HEK293 (cell line): ENCODE results near the gene ABI3.

Experiments used
- CTCF ChIA-PET: fragments of 350-600 bp; formaldehyde crosslinking; extraction: SDS; loops from one replicate; lab custom pipeline; 2021; ENCODE audit warnings: antibody characterized with exemption; lab: Yijun Ruan, JAX
- POLR2A ChIA-PET: fragments of 300-600 bp; formaldehyde crosslinking; extraction: SDS; loops from one replicate; lab custom pipeline; 2020; ENCODE audit warnings: antibody characterized with exemption, inconsistent platforms; lab: Yijun Ruan, JAX
- H3K27ac ChIP-seq: fragments of 200-500 bp; sonication (Bioruptor generic); 2 replicates; pipeline ENCODE4 v1.5.1; 2014; ENCODE audit warnings: low read depth, low read length, control low read depth, inconsistent platforms; ENCODE audit errors: extremely low read depth
- H3K36me3 ChIP-seq, 2 experiments: fragments of 200-500 bp in 1 of 2; sonication (Bioruptor generic) in 1 of 2; 1 replicate in 1 of 2; 2 replicates in 1 of 2; pipeline ENCODE4 v1.5.1; 2014 to 2017; ENCODE audit warnings: inconsistent platforms in 2 of 2, low read length in 2 of 2; ENCODE audit not compliant: control insufficient read depth in 2 of 2, insufficient read depth in 1 of 2
- H3K4me1 ChIP-seq: fragments of 200-500 bp; sonication (Bioruptor generic); 2 replicates; pipeline ENCODE4 v1.5.1; 2014; ENCODE audit warnings: mild to moderate bottlenecking, low read length, inconsistent platforms; ENCODE audit not compliant: control insufficient read depth, insufficient read depth
- H3K4me3 ChIP-seq: 2 replicates; pipeline ENCODE4 v1.5.1; 2011; ENCODE audit warnings: low read depth, mild to moderate bottlenecking, control low read depth, low read length, moderate library complexity
- H3K9me3 ChIP-seq: fragments of 200-500 bp; sonication (Bioruptor generic); 2 replicates; pipeline ENCODE4 v1.5.1; 2014; ENCODE audit warnings: low read depth, low read length, inconsistent platforms; ENCODE audit not compliant: control insufficient read depth, insufficient read depth
- GFI1B ChIP-seq: fragments of 450-650 bp; formaldehyde crosslinking; IDR thresholded peaks from 2 replicates; pipeline ENCODE4 v1.5.1; 2016; ENCODE audit warnings: missing biosample characterization, missing genetic modification characterization
- HOXA7 ChIP-seq: sonication (generic); formaldehyde crosslinking; IDR thresholded peaks from 2 replicates; pipeline ENCODE4 v1.8.1; 2022; ENCODE audit warnings: missing genetic modification reagents, borderline replicate concordance
- MEIS1 ChIP-seq: sonication (generic); formaldehyde crosslinking; IDR thresholded peaks from 2 replicates; pipeline ENCODE4 v1.8.1; 2022; ENCODE audit warnings: missing genetic modification reagents, mild to moderate bottlenecking, borderline replicate concordance
- MZF1 ChIP-seq: fragments of 450-650 bp; formaldehyde crosslinking; IDR thresholded peaks from 2 replicates; pipeline ENCODE4 v1.5.1; 2017; ENCODE audit warnings: missing biosample characterization, missing genetic modification characterization, borderline replicate concordance
- RBAK ChIP-seq: fragments of 450-650 bp; formaldehyde crosslinking; IDR thresholded peaks from 2 replicates; pipeline ENCODE4 v1.5.1; 2016; ENCODE audit warnings: missing biosample characterization, missing genetic modification characterization
- REPIN1 ChIP-seq: fragments of 450-650 bp; formaldehyde crosslinking; IDR thresholded peaks from 2 replicates; pipeline ENCODE4 v1.5.1; 2017; ENCODE audit warnings: missing biosample characterization, missing genetic modification characterization, low read depth
- ZBTB20 ChIP-seq: fragments of 450-650 bp; formaldehyde crosslinking; IDR thresholded peaks from 2 replicates; pipeline ENCODE4 v1.5.1; 2016; ENCODE audit warnings: missing biosample characterization, missing genetic modification characterization
- ZEB2 ChIP-seq: fragments of 450-650 bp; formaldehyde crosslinking; IDR thresholded peaks from 2 replicates; pipeline ENCODE4 v1.5.1; 2016; ENCODE audit warnings: missing biosample characterization, missing genetic modification characterization
- ZFHX2 ChIP-seq: fragments of 450-650 bp; formaldehyde crosslinking; conservative IDR thresholded peaks from 2 replicates; pipeline ENCODE4 v1.5.1; 2016; ENCODE audit warnings: missing biosample characterization, missing genetic modification characterization
- ZFP69B ChIP-seq: fragments of 450-650 bp; formaldehyde crosslinking; IDR thresholded peaks from 2 replicates; pipeline ENCODE4 v1.5.1; 2016; ENCODE audit warnings: missing biosample characterization, missing genetic modification characterization
- ZNF132 ChIP-seq: fragments of 450-650 bp; formaldehyde crosslinking; IDR thresholded peaks from 2 replicates; pipeline ENCODE4 v1.5.1; 2017; ENCODE audit warnings: missing biosample characterization, missing genetic modification characterization, borderline replicate concordance
- ZNF138 ChIP-seq: fragments of 450-650 bp; formaldehyde crosslinking; IDR thresholded peaks from 2 replicates; pipeline ENCODE4 v1.5.1; 2016; ENCODE audit warnings: missing biosample characterization, missing genetic modification characterization, borderline replicate concordance
- ZNF169 ChIP-seq: fragments of 450-650 bp; formaldehyde crosslinking; IDR thresholded peaks from 2 replicates; pipeline ENCODE4 v1.5.1; 2016; ENCODE audit warnings: missing biosample characterization, missing genetic modification characterization
- ZNF211 ChIP-seq: fragments of 450-650 bp; formaldehyde crosslinking; IDR thresholded peaks from 2 replicates; pipeline ENCODE4 v1.5.1; 2016; ENCODE audit warnings: low read depth, missing biosample characterization, missing genetic modification characterization
- ZNF24 ChIP-seq: fragments of 450-650 bp; formaldehyde crosslinking; IDR thresholded peaks from 2 replicates; pipeline ENCODE4 v1.5.1; 2016; ENCODE audit warnings: missing biosample characterization, missing genetic modification characterization
- ZNF302 ChIP-seq: fragments of 450-650 bp; formaldehyde crosslinking; IDR thresholded peaks from 2 replicates; pipeline ENCODE4 v1.5.1; 2016; ENCODE audit warnings: missing biosample characterization, missing genetic modification characterization, low read depth
- ZNF335 ChIP-seq: fragments of 450-650 bp; formaldehyde crosslinking; conservative IDR thresholded peaks from 2 replicates; pipeline ENCODE4 v1.5.1; 2016; ENCODE audit warnings: missing biosample characterization, missing genetic modification characterization
- ZNF341 ChIP-seq: fragments of 450-650 bp; formaldehyde crosslinking; IDR thresholded peaks from 2 replicates; pipeline ENCODE4; 2016; ENCODE audit warnings: low read depth, missing biosample characterization, missing genetic modification characterization
- ZNF37A ChIP-seq: fragments of 450-650 bp; IDR thresholded peaks from 2 replicates; pipeline ENCODE4 v1.5.1; 2018; ENCODE audit warnings: missing biosample characterization, missing genetic modification characterization
- ZNF416 ChIP-seq: fragments of 450-650 bp; formaldehyde crosslinking; IDR thresholded peaks from 2 replicates; pipeline ENCODE4 v1.5.1; 2016; ENCODE audit warnings: missing biosample characterization, missing genetic modification characterization
- ZNF501 ChIP-seq: fragments of 450-650 bp; formaldehyde crosslinking; IDR thresholded peaks from 2 replicates; pipeline ENCODE4 v1.5.1; 2016; ENCODE audit warnings: missing biosample characterization, missing genetic modification characterization
- ZNF510 ChIP-seq: fragments of 450-650 bp; formaldehyde crosslinking; IDR thresholded peaks from 2 replicates; pipeline ENCODE4 v1.5.1; 2018; ENCODE audit warnings: mild to moderate bottlenecking, missing genetic modification characterization, missing biosample characterization; ENCODE audit not compliant: insufficient replicate concordance
- ZNF555 ChIP-seq: fragments of 450-650 bp; formaldehyde crosslinking; conservative IDR thresholded peaks from 2 replicates; pipeline ENCODE4 v1.5.1; 2017; ENCODE audit warnings: missing biosample characterization, mild to moderate bottlenecking, missing genetic modification characterization, inconsistent platforms
- ZNF558 ChIP-seq: fragments of 450-650 bp; formaldehyde crosslinking; IDR thresholded peaks from 2 replicates; pipeline ENCODE4 v1.5.1; 2016; ENCODE audit warnings: missing biosample characterization, missing genetic modification characterization
- ZNF623 ChIP-seq: fragments of 450-650 bp; formaldehyde crosslinking; IDR thresholded peaks from 2 replicates; pipeline ENCODE4 v1.5.1; 2016; ENCODE audit warnings: missing biosample characterization, missing genetic modification characterization
- ZNF660 ChIP-seq: fragments of 450-650 bp; IDR thresholded peaks from 2 replicates; pipeline ENCODE4 v1.5.1; 2018; ENCODE audit warnings: missing biosample characterization, mild to moderate bottlenecking, missing genetic modification characterization
- ZNF664 ChIP-seq: fragments of 450-650 bp; formaldehyde crosslinking; IDR thresholded peaks from 2 replicates; pipeline ENCODE4 v1.5.1; 2016; ENCODE audit warnings: missing biosample characterization, missing genetic modification characterization
- ZNF677 ChIP-seq: fragments of 450-650 bp; IDR thresholded peaks from 2 replicates; pipeline ENCODE4 v1.5.0; 2018; ENCODE audit warnings: missing biosample characterization, mild to moderate bottlenecking, missing genetic modification characterization, moderate library complexity
- TF ChIP-seq, protein P1 (sequence below): fragments of 450-650 bp; formaldehyde crosslinking; IDR thresholded peaks from 2 replicates; pipeline ENCODE4 v1.5.1; 2017; ENCODE audit warnings: missing biosample characterization, missing genetic modification characterization
- TF ChIP-seq, protein P2 (sequence below): fragments of 450-650 bp; formaldehyde crosslinking; IDR thresholded peaks from 2 replicates; pipeline ENCODE4 v1.5.1; 2016; ENCODE audit warnings: missing biosample characterization, missing genetic modification characterization

The ABI3 gene

DNA sequence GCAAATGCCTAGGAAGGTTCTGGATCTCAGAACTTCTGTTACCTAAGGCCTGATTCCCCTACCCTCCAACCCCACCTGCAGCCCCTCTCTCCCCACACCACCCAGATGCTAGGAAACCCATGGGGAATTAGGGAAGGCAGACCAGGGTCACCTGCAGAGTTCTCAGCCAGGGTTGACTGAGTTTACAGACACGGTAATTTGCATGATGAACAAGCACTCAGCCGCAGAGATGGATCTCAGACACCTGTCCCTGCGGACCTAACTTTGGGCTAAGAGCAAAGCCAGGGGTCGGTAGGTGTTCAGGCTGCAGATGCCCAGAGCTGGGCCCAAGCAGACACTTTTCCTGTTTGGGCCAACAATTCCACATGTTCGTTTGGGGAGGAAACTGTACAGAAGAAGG lies 2.9 kb downstream of the ABI3 start (continued):
- TF ChIP-seq, protein P1, sequence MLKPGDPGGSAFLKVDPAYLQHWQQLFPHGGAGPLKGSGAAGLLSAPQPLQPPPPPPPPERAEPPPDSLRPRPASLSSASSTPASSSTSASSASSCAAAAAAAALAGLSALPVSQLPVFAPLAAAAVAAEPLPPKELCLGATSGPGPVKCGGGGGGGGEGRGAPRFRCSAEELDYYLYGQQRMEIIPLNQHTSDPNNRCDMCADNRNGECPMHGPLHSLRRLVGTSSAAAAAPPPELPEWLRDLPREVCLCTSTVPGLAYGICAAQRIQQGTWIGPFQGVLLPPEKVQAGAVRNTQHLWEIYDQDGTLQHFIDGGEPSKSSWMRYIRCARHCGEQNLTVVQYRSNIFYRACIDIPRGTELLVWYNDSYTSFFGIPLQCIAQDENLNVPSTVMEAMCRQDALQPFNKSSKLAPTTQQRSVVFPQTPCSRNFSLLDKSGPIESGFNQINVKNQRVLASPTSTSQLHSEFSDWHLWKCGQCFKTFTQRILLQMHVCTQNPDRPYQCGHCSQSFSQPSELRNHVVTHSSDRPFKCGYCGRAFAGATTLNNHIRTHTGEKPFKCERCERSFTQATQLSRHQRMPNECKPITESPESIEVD (tag by site-specific recombination) = no peak
- no peak for TF ChIP-seq ZFHX2
- no peak for TF ChIP-seq ZNF501 (tag by site-specific recombination)
- no peak for TF ChIP-seq ZFP69B
- TF ChIP-seq REPIN1 (tag by site-specific recombination) = no peak
- TF ChIP-seq ZNF510 = no peak

DNA sequence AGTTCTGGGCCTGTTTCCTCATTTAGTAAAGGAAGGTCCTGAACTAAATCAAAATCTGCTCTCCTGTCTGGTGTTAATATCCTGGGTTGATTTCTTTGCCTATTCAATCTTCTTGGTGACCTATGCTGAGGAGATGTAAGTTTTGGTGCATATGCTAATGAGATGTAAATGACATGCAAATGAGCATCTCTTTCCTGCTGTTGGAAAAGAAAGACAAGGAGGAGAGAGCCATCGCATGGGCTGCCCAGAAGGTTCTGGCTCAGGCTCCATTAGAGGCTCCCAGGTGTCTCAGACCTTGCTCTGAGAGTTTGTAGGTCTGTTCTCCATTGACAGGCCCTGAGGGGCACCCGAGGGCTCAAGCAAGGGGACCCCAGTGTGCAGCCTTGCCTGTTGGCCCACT lies 3.3 kb downstream of the ABI3 start:
- Histone ChIP-seq H3K4me3 (no peak overlapping the region), H3K4me1 (no peaks in the 10 kb centered on the region), H3K9me3 (no peaks in the 10 kb centered on the region), H3K27ac (no peak overlapping the region), H3K36me3 (no peaks in the 10 kb centered on the region)
- ChIA-PET CTCF (interaction anchor here (6.2 kb wide), 1 partner anchor 13 kb away, joined by 63 read pairs; no protein-coding TSS in a partner anchor), POLR2A (no interaction called here)
- TF ChIP-seq ZNF501 (tag by site-specific recombination) = no peak
- no peak for TF ChIP-seq ZNF138
- no peak for TF ChIP-seq ZNF169 (tag by site-specific recombination)
- TF ChIP-seq HOXA7 (CRISPR knock-in tag) = no peak
- TF ChIP-seq ZNF302 (tag by site-specific recombination) = no peak
- TF ChIP-seq MZF1 (tag by site-specific recombination) = no peak
- TF ChIP-seq ZNF664 = no peak
- no peak for TF ChIP-seq GFI1B (tag by site-specific recombination)
- no peak for TF ChIP-seq ZNF677 (tag by site-specific recombination)

DNA sequence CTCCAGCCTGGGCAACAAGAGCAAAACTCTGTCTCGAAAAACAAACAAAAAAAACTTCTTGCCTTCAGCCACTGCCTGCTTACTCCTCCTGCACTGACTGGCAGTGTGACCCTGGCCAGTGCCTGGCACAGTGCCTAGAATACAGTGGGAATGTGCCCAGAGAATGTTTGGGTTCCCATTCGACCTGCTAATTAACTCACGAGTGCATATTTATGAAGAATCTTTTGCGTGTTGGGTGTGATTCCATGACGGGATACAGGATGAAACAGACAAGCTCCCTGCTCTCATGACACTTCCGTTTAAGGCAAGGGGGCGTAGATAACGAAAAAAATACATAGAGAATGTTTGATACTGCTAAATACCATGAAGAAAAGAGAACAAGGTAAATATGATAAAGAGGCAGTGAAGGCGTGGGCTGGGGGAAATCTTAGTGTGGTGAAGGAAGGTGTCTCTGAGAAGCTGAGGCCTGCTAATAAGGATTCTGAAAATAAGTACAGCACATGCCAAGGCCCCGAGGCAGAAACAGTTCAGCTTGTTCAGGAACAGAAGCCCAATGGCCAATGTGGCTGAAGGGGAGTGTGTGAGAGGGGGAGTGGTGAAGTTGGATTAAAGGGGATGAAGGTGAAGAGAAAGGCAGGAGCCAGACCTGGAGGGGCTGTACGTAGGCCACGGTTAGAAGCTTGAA lies 4.3 kb downstream of the ABI3 start:
- TF ChIP-seq ZNF335 (tag by site-specific recombination) = no peak
- TF ChIP-seq ZNF623 = peak; percentile 91
- TF ChIP-seq, protein P2, sequence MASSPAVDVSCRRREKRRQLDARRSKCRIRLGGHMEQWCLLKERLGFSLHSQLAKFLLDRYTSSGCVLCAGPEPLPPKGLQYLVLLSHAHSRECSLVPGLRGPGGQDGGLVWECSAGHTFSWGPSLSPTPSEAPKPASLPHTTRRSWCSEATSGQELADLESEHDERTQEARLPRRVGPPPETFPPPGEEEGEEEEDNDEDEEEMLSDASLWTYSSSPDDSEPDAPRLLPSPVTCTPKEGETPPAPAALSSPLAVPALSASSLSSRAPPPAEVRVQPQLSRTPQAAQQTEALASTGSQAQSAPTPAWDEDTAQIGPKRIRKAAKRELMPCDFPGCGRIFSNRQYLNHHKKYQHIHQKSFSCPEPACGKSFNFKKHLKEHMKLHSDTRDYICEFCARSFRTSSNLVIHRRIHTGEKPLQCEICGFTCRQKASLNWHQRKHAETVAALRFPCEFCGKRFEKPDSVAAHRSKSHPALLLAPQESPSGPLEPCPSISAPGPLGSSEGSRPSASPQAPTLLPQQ (tag by site-specific recombination) = no peak
- TF ChIP-seq, all 188 proteins: peak for 1
- POLR2A ChIA-PET = interaction anchor here (1.0 kb wide), 1 partner anchor 22 kb away, joined by 6 read pairs; no protein-coding TSS in a partner anchor
- H3K4me3 ChIP-seq = no peak overlapping the region
- H3K4me1 ChIP-seq = no peaks in the 10 kb centered on the region
- no peaks in the 10 kb centered on the region for H3K36me3 ChIP-seq
- H3K27ac ChIP-seq = no peak overlapping the region
- CTCF ChIA-PET = interaction anchor here (0.6 to 6.2 kb wide), 5 partner anchors 11 to 537 kb away, joined by 3 to 63 read pairs (median 3); no protein-coding TSS in a partner anchor
- no peaks in the 10 kb centered on the region for H3K9me3 ChIP-seq

DNA sequence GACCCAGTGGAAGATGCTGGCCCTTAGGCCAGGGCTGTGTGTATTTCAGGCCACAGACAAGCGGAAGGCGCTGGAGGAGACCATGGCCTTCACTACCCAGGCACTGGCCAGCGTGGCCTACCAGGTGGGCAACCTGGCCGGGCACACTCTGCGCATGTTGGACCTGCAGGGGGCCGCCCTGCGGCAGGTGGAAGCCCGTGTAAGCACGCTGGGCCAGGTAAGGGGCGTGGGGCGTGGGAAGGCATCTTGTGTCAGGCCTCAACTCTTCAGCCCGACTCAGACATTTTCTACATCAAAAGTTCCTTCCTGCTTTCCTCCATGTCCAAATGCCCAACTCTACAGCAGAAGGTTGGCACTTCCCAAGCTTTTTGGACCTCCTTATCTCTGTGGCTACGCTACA lies 6.0 kb downstream of the ABI3 start:
- ChIA-PET CTCF (interaction anchor here (0.6 to 6.2 kb wide), 2 partner anchors 10 to 433 kb away, joined by 3 to 63 read pairs; no protein-coding TSS in a partner anchor), POLR2A (no interaction called here)
- H3K4me1 ChIP-seq = no peaks in the 10 kb centered on the region

More for the DNA sequence above, 6.0 kb downstream of the ABI3 start:
- Histone ChIP-seq H3K27ac (no peak overlapping the region), H3K4me3 (no peak overlapping the region), H3K36me3 (no peaks in the 10 kb centered on the region), H3K9me3 (no peaks in the 10 kb centered on the region)
- TF ChIP-seq ZNF510 (no peak), ZEB2 (tag by site-specific recombination) (no peak), ZNF132 (tag by site-specific recombination) (no peak), ZNF558 (no peak), ZBTB20 (tag by site-specific recombination) (no peak), ZNF416 (tag by site-specific recombination) (no peak), ZNF24 (tag by site-specific recombination) (no peak), ZNF211 (no peak), ZNF660 (tag by site-specific recombination) (no peak), MEIS1 (no peak), RBAK (tag by site-specific recombination) (no peak), ZNF341 (no peak), ZNF555 (tag by site-specific recombination) (no peak), ZNF37A (tag by site-specific recombination) (no peak)
